Globus pallidus (tissue), 1 donor: ENCODE results near the gene CTXN2.

ENCODE experiments used
- DNase-seq: peaks from one replicate; pipeline ENCODE4 v3.0.0-alpha.2; 2015; ENCODE audit warnings: low spot score

The CTXN2 gene

GRCh38 chr15:48191574-48192225 is at the start of gene CTXN2:
CTXN2 (plus strand) TSS chr15:48191665; CDS start chr15:48201301, 9,636 bp downstream.
- DNase-seq, result no peak

GRCh38 chr15:48143856-48144255 is 47.6 kb upstream of the CTXN2 start:
- no peak for DNase-seq

DNA sequence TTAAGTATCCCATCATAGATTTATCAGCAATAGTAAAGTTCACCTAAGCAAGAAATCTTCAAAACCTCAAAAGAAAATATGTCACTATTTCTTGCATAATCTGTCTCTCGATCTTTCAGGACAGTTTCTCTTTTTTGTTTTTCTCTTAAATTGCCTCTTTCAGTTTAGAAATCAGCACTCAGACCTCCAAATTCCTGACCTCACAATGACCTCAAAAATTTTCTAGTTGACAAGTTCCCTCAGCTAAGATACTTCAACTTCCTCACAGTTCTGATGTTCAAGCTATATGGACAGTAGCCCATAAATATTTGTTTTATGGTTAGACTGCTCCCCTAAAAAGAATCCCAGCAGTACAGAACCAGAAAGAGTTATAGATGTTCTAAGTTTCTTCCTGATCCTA is 46.6 kb upstream of the CTXN2 start:
- no peak for DNase-seq

DNA sequence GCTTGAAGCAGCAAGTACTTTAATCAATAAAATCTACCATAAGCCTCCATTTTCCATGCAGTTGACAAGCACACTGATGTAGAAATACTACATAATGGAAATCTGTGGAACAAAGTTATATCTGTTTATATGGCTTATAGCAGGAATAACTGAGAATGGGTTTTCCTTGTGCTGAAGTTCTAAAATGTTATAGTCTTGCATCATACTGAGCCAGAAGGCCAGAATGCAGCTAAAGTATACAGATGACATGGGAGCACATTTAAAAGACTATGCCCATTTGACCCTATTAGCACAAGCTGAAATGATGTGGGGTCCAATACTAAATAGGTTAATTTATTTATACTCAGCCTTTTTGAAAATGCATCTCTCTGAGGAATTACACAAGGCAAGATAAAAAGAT is 45.5 kb upstream of the CTXN2 start:
- DNase-seq, result no peak

GRCh38 chr15:48147358-48147757 is 44.1 kb upstream of the CTXN2 start:
- DNase-seq, result no peak

DNA sequence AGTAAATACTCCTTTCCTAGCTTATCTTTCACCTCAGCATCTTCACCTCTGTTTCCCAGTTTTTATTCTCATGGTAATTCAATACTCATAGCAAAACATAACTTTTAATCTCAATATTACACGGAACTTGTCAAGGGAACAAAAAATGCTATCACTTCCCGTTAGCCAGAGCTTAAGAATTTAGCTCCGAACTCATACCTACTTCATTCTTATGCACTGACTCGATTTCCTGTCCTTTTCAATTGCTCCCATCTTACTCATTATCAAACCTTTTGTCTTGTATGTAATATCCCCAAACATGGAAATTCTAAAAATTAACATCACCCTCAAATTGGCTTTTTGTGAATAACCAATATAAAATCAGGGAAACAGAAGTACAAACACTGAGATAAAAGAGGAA is 41.6 kb upstream of the CTXN2 start:
- DNase-seq, result no peak

GRCh38 chr15:48153526-48153925 is 37.9 kb upstream of the CTXN2 start:
- no peak for DNase-seq

GRCh38 chr15:48168616-48169015 is 22.8 kb upstream of the CTXN2 start:
- no peak for DNase-seq

- peak; percentile 7 for DNase-seq
These were observed 20.5 kb upstream of the CTXN2 start for GRCh38 chr15:48170981-48171380.

GRCh38 chr15:48175126-48175525 is 16.3 kb upstream of the CTXN2 start:
- no peak for DNase-seq

DNA sequence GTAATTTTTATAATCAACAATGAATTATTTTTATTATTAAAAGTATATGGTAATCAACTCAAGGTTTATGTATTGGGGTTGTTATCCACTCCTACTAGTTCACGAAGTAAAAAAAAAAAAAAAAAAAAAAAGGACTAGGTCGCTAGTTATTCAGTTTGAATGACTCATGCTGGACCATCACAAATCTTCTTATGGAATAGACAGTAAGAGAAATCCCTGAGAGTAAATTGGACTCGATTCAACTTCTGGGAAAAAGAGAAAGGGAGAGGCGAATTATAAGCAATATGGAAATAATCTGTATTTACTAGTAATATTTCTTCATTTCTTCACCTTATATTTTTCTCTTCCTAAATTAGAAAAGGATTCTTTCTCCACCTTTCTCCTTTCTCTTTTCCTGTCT is 15.4 kb upstream of the CTXN2 start:
- no peak for DNase-seq

DNA sequence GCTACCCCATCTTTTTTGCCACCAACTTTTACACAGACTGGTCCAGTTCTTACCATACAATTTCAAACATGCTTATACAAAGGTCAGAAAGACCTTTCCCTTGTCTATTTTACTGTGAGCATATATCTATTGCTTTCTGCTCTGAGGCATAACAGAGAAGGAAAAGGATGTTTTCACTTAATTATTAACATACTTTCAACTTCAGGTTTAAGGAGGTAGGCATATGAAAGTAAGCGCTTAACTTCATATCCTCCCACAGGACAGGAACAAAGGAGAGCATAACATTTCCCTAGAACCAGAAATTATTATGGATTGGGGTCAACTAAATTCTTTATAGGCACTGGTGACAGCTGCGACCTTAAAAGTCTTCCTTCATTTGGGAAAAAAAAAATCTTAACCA is 14.5 kb upstream of the CTXN2 start:
- DNase-seq, result no peak

GRCh38 chr15:48177383-48177765 is 14.1 kb upstream of the CTXN2 start:
- DNase-seq, result peak; percentile 30

- peak; percentile 38 for DNase-seq
These were observed 13.5 kb upstream of the CTXN2 start, which contains the start of gene MYEF2 for GRCh38 chr15:48177766-48178647. MYEF2 (minus strand) TSS chr15:48178295; CDS start chr15:48178237, 58 bp downstream.

DNA sequence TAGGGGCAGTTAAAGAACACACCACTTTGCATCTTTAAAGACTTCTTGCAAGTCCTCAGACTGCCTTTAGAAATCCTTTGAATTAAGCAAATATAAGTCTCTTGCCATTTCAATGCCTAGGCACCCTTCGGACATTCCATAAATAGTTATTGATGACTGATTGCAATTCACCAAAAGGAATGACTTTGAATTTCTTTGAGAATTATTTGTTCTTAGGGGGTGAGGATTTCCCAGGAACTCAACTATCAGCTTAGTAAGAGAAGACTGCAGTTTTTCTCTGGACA is 12.9 kb upstream of the CTXN2 start:
- no peak for DNase-seq

DNA sequence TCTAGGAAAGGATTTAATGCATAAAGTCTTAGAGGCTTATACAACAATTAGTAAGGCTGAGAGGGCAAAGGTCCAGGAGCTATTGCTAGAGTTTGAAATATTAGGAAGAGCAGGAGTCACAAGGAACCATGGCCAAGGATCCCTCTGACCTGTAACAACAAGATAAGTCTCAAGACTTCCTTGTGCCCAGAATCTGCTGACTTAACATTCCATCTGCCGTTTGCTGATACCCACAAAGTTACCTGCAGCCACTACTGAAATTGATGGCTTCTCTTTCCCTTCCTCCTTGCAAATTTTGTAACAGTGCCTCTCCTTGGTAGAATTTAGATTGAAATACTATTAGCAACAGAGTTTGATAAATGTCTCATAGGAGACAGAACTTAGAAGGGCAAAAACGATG is 8.7 kb upstream of the CTXN2 start:
- DNase-seq, result no peak

DNA sequence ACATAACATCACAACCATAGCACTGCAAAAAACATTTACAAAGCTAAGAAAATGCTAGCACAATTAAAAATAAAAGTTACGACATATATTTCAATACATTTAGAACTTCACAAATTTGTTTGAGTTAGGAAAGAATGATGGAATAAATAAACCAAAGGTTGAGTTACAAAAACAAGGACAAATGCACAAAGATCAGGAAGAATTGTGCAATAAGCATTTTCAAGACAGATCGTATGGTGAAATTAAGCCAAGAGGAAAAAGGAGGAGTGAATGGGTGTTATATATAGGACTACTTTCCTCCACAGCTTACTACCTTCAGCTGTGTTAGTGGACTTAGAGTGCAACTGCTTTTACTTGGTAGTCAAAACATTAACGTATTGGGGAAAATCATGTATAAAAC is 5.9 kb upstream of the CTXN2 start:
- DNase-seq, result no peak

DNA sequence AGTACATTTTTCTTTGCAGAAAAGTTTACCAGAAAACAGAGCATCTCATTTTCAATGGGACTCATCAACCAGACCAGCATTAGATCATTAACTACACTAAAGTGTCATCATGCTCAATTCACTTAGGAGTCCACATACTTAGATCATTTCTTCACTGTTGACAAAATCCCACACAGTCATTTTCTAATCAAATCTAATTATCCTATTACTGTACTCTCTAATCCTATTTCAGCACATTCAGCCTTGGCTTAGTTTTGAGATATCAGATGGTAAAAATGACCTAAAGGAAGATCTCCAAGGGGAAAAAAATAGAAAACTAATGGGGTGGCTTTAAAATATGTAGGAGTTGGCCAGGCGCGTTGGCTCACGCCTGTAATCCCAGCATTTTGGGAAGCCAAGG is 5.2 kb upstream of the CTXN2 start:
- DNase-seq, result no peak

DNA sequence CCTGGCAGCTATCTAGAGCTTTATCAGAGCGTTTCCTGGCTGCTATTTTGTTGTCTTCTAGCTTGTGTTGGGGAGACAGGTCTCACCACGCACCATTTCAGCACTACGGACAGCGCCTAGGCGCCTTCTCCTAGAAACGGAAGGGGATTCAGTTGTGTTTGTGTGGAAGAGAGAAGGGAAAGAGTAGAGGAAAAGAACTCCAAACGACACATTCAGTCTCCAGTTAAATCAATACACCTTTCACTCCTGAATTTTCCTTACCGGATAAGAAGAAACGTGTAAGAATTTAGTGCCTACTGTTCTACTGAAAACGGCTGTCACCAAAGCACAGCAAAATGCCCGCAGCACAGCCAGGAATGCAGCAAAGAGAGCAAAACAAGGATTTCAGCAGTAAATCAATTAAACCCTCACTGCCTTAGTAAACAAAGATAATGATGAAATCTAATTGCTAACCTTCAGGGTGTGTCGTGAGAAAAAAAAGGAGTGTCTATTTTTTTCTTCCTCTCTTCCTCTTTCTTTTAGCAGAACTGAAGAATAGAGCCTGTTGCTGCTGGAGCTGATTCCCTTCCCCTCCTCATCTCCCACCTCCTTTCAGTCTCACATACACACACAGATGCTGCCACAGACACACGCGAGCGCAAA is 412 bp upstream of the CTXN2 start:
- DNase-seq, result peak; percentile 33

- no peak for DNase-seq
These were observed 10.6 kb downstream of the CTXN2 start for GRCh38 chr15:48202068-48202467.

GRCh38 chr15:48205981-48206380 is 14.5 kb downstream of the CTXN2 start, which contains the start of gene SLC12A1:
SLC12A1 (plus strand) TSS chr15:48206302; CDS start chr15:48207720, 1,418 bp downstream.
- no peak for DNase-seq

DNA sequence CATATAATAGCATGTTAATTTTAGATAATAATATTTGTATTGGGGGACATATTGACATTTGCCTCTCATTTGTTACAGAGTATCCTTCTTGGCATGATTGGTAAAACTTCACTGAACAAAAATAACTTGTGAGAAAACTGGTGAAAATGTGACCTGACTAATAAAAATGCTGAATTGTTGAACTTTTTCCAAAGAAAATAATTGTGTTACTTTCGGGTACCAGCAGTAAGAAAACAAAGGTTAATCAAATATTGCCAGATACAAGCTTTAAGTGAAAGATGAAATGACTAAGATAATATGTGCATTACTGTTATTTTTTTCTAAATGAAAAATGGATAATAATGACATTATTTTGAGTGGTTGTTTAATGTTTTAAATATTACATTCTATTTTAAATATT is 29.8 kb downstream of the CTXN2 start:
- DNase-seq, result no peak

DNA sequence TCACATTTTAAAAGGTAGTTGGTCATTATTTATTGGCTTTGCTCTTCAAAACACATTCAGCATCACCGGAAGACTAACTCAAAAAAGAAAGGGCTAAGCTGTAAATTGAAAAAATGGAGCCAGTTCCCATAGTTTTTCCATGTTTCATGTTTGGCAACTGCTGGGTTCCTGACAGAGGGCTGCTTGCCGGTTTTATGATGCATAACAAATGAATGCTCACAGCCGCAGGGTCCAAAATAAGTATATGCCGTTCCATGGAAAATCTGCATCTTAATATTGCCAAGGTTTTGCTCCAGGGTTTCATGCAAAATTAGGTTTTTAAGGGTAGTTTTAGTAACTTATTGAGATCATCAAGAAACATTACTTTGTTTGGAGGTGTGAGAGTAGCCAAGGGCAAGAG is 30.4 kb downstream of the CTXN2 start:
- DNase-seq, result no peak
